Colonic mucosa (tissue), 4 donors: ENCODE measurements around the gene SLC25A27. TPM values are rescaled to one million over a fixed set of nuclear protein-coding genes. Genes with fewer than 3 reads are reported as not detected.

ENCODE experiments used
- DNase-seq: peaks from one replicate; pipeline ENCODE4 v3.0.0-alpha.2; 2020
- H3K27ac ChIP-seq: fragments of 200-600 bp; one replicate; pipeline ENCODE4 v1.8.0; 2021
- H3K27me3 ChIP-seq: fragments of 200-600 bp; one replicate; pipeline ENCODE4 v1.8.0; 2021
- H3K36me3 ChIP-seq: fragments of 200-600 bp; one replicate; pipeline ENCODE4 v1.8.0; 2021
- H3K4me1 ChIP-seq: fragments of 200-600 bp; one replicate; pipeline ENCODE4 v1.8.0; 2021; ENCODE audit warnings: mild to moderate bottlenecking
- H3K4me3 ChIP-seq: fragments of 200-600 bp; one replicate; pipeline ENCODE4 v1.8.0; 2021
- H3K9ac ChIP-seq, 2 donors: one replicate each; pipeline ENCODE4 v1.7.0; 2013; ENCODE audit warnings: control low read depth in 2 of 2, low read depth in 2 of 2, low read length in 2 of 2
- H3K9me3 ChIP-seq: fragments of 200-600 bp; one replicate; pipeline ENCODE4 v1.8.0; 2021
- CTCF ChIP-seq: fragments of 200-600 bp; IDR thresholded peaks from one replicate; pipeline ENCODE4 v1.8.0; 2022; ENCODE audit warnings: antibody characterized with exemption, mild to moderate bottlenecking
- intact Hi-C: fragments of 100-400 bp; cut with DNase I; formaldehyde crosslinking; loops from one replicate; pipeline ENCODE4 v1.14.1; 2022
- total RNA-seq, 2 donors: library from RNA; stranded (reverse); fragmentation: NEBNext Ultra II Directional in 1 of 2; extraction: Animal tissue kit (Norgen Biotek cat#: 25700) in 1 of 2; gene quantifications; one replicate each; pipeline ENCODE4 v1.2.1, GENCODE V29; 2021
- donor health status: healthy.
- donor health status: DM: no; HTN: no; CAD: no.
- donor health status: DM: no; HTN: no; CAD: no.

Gene SLC25A27
- total RNA-seq, 2 donors from 2014 or later = 7.1 to 7.6 TPM

GRCh38 chr6:46667377-46667776, 14.6 kb downstream of the SLC25A27 start:
- Histone ChIP-seq H3K4me1 (no peaks in the 10 kb centered on the region), H3K9me3 (no peaks in the 10 kb centered on the region), H3K36me3 (no peaks in the 10 kb centered on the region), H3K27me3 (no peaks in the 10 kb centered on the region), H3K27ac (no peak overlapping the region), H3K9ac (no peak overlapping the region), H3K4me3 (no peak overlapping the region)
- intact Hi-C loops = no loop called here
- no peak for TF ChIP-seq CTCF
- DNase-seq = no peak

GRCh38 chr6:46674410-46674809, 21.6 kb downstream of the SLC25A27 start:
- no peaks in the 10 kb centered on the region for H3K4me1 ChIP-seq
- intact Hi-C loops = no loop called here
- no peaks in the 10 kb centered on the region for H3K36me3 ChIP-seq
- no peak overlapping the region for H3K27ac ChIP-seq
- H3K4me3 ChIP-seq = no peak overlapping the region
- no peaks in the 10 kb centered on the region for H3K27me3 ChIP-seq
- no peak for DNase-seq
- no peak overlapping the region for H3K9ac ChIP-seq
- H3K9me3 ChIP-seq = no peaks in the 10 kb centered on the region
- no peak for TF ChIP-seq CTCF

- intact Hi-C loops = no loop called here
- TF ChIP-seq CTCF = no peak
- DNase-seq = no peak
- Histone ChIP-seq H3K4me3 (no peak overlapping the region), H3K4me1 (no peaks in the 10 kb centered on the region), H3K9ac (no peak overlapping the region), H3K27me3 (no peaks in the 10 kb centered on the region), H3K36me3 (no peaks in the 10 kb centered on the region), H3K9me3 (no peaks in the 10 kb centered on the region), H3K27ac (no peak overlapping the region)
These were observed 24.0 kb downstream of the SLC25A27 start for GRCh38 chr6:46676604-46677313.

- no peak for DNase-seq
- Histone ChIP-seq H3K9me3 (no peaks in the 10 kb centered on the region), H3K36me3 (no peaks in the 10 kb centered on the region), H3K4me1 (no peaks in the 10 kb centered on the region), H3K4me3 (no peak overlapping the region), H3K9ac (no peak overlapping the region), H3K27ac (no peak overlapping the region), H3K27me3 (no peaks in the 10 kb centered on the region)
- intact Hi-C loops = no loop called here
- no peak for TF ChIP-seq CTCF
These were observed 24.5 kb downstream of the SLC25A27 start for GRCh38 chr6:46677314-46677654.

GRCh38 chr6:46684771-46685170, 32.0 kb downstream of the SLC25A27 start:
- H3K27me3 ChIP-seq = no peaks in the 10 kb centered on the region
- H3K4me3 ChIP-seq = no peak overlapping the region
- H3K27ac ChIP-seq = no peak overlapping the region
- TF ChIP-seq CTCF = no peak
- no peaks in the 10 kb centered on the region for H3K36me3 ChIP-seq
- no peaks in the 10 kb centered on the region for H3K9me3 ChIP-seq
- no peak overlapping the region for H3K9ac ChIP-seq
- no peak for DNase-seq
- intact Hi-C loops = no loop called here
- H3K4me1 ChIP-seq = no peaks in the 10 kb centered on the region
